Measurements from ENCODE around the gene DNAJC1.
"Not testable (repeated sequence)": the region's sequence is repeated elsewhere in the genome, so short reads cannot be mapped to it uniquely, and the experiment has no call there.

Gene DNAJC1

DNA sequence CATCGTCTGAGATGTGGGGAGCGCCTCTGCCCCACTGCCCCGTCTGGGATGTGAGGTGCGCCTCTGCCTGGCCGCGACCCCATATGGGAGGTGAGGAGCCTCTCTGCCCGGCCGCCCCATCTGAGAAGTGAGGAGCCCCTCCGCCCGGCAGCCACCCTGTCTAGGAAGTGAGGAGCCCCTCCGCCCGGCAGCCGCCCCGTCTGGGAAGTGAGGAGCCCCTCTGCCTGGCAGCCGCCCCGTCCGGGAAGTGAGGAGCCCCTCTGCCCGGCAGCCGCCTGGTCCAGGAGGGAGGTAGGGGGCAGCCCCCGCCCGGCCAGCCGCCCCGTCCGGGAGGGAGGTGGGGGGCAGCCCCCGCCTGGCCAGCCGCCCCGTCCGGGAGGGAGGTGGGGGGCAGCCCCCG lies 166.0 kb downstream of the DNAJC1 start:
- H3K4me1 ChIP-seq (ENCODE audit: control extremely low read depth in 1 of 4, control insufficient read depth in 4 of 4, insufficient read depth in 4 of 4, low read length in 3 of 4); H3K36me3 ChIP-seq (ENCODE audit: control insufficient read depth in 4 of 4, insufficient read depth in 4 of 4, low read length in 3 of 4); H3K4me3 ChIP-seq (ENCODE audit: control insufficient read depth in 1 of 7, extremely low read depth in 1 of 7, insufficient read depth in 4 of 7, low read depth in 2 of 7, low read length in 6 of 7); DNase-seq; CTCF ChIA-PET; POLR2A ChIA-PET; H3K27ac ChIP-seq (ENCODE audit: insufficient read depth in 1 of 2, low read depth in 1 of 2, low read length in 2 of 2, poor library complexity in 1 of 2, severe bottlenecking in 2 of 2); H3K27me3 ChIP-seq (replicated peaks in 2 of 5; ENCODE audit: control insufficient read depth in 4 of 5, insufficient read depth in 5 of 5, low read length in 4 of 5): not testable (repeated sequence)
- 98% methylated on average over 12 of the region's 29 CpGs for WGBS (ENCODE audit: insufficient coverage)
- peaks cover 1 to 23% (median 15%) of the 10 kb centered on the region in 5 experiments for H3K9me3 ChIP-seq (ENCODE audit: control extremely low read depth in 1 of 5, control insufficient read depth in 4 of 5, insufficient read depth in 2 of 5, low read depth in 1 of 5, low read length in 4 of 5)

DNA sequence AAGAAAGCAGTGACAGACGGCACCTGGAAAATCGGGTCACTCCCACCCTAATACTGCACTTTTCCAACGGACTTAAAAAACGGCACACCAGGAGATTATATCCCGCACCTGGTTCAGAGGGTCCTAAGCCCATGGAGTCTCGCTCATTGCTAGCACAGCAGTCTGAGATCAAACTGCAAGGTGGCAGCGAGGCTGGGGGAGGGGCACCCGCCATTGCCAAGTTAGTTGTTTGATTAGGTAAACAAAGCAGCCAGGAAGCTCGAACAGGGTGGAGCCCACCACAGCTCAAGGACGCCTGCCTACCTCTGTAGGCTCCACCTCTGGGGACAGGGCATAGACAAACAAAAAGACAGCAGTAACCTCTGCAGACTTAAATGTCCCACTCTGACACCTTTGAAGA lies 169.0 kb downstream of the DNAJC1 start:
- H3K4me3 ChIP-seq (ENCODE audit: control insufficient read depth in 1 of 7, extremely low read depth in 1 of 7, insufficient read depth in 4 of 7, low read depth in 2 of 7, low read length in 6 of 7); H3K27ac ChIP-seq (ENCODE audit: insufficient read depth in 1 of 2, low read depth in 1 of 2, low read length in 2 of 2, poor library complexity in 1 of 2, severe bottlenecking in 2 of 2); H3K4me1 ChIP-seq (ENCODE audit: control extremely low read depth in 1 of 4, control insufficient read depth in 4 of 4, insufficient read depth in 4 of 4, low read length in 3 of 4); POLR2A ChIA-PET; H3K36me3 ChIP-seq (ENCODE audit: control insufficient read depth in 4 of 4, insufficient read depth in 4 of 4, low read length in 3 of 4); DNase-seq; H3K27me3 ChIP-seq (replicated peaks in 2 of 5; ENCODE audit: control insufficient read depth in 4 of 5, insufficient read depth in 5 of 5, low read length in 4 of 5); CTCF ChIA-PET: not testable (repeated sequence)
- peaks cover 8 to 42% (median 22%) of the 10 kb centered on the region in 5 experiments for H3K9me3 ChIP-seq (ENCODE audit: control extremely low read depth in 1 of 5, control insufficient read depth in 4 of 5, insufficient read depth in 2 of 5, low read depth in 1 of 5, low read length in 4 of 5)
- WGBS (ENCODE audit: insufficient coverage) = 96% methylated on average over 10 of the region's 10 CpGs

DNA sequence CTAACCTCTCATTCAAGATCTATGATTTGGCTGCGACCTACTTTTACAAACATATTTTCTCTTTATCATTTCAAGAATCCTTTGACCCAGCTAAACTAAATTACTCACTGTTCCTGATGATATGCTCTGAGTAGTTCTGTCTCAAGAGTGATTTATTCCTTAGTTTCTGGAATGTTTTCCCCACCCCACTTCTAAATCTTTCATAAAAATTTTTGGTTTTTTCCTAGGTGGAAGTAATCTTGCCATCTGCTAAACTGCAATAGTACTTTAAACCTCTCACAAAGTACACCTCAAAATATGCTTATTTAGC lies 170.8 kb downstream of the DNAJC1 start:
- CTCF ChIA-PET = interaction anchor here (1.8 kb wide), 1 partner anchor 11 kb away, joined by 6 read pairs; no protein-coding TSS in a partner anchor
- Histone ChIP-seq H3K27ac (ENCODE audit: insufficient read depth in 1 of 2, low read depth in 1 of 2, low read length in 2 of 2, poor library complexity in 1 of 2, severe bottlenecking in 2 of 2) (no peak overlapping the region), H3K4me1 (ENCODE audit: control extremely low read depth in 1 of 4, control insufficient read depth in 4 of 4, insufficient read depth in 4 of 4, low read length in 3 of 4) (no peaks in the 10 kb centered on the region), H3K4me3 (ENCODE audit: control insufficient read depth in 1 of 7, extremely low read depth in 1 of 7, insufficient read depth in 4 of 7, low read depth in 2 of 7, low read length in 6 of 7) (no peak overlapping the region), H3K36me3 (ENCODE audit: control insufficient read depth in 4 of 4, insufficient read depth in 4 of 4, low read length in 3 of 4) (peaks cover 0 to 7% (median 0%) of the 10 kb centered on the region in 4 experiments), H3K9me3 (ENCODE audit: control extremely low read depth in 1 of 5, control insufficient read depth in 4 of 5, insufficient read depth in 2 of 5, low read depth in 1 of 5, low read length in 4 of 5) (peaks cover 8 to 59% (median 23%) of the 10 kb centered on the region in 5 experiments), H3K27me3 (replicated peaks in 2 of 5; ENCODE audit: control insufficient read depth in 4 of 5, insufficient read depth in 5 of 5, low read length in 4 of 5) (no peaks in the 10 kb centered on the region)
- DNase-seq = no peak
- POLR2A ChIA-PET = no interaction called here
- 100% methylated on average over 1 of the region's 1 CpG for WGBS (ENCODE audit: insufficient coverage)

DNA sequence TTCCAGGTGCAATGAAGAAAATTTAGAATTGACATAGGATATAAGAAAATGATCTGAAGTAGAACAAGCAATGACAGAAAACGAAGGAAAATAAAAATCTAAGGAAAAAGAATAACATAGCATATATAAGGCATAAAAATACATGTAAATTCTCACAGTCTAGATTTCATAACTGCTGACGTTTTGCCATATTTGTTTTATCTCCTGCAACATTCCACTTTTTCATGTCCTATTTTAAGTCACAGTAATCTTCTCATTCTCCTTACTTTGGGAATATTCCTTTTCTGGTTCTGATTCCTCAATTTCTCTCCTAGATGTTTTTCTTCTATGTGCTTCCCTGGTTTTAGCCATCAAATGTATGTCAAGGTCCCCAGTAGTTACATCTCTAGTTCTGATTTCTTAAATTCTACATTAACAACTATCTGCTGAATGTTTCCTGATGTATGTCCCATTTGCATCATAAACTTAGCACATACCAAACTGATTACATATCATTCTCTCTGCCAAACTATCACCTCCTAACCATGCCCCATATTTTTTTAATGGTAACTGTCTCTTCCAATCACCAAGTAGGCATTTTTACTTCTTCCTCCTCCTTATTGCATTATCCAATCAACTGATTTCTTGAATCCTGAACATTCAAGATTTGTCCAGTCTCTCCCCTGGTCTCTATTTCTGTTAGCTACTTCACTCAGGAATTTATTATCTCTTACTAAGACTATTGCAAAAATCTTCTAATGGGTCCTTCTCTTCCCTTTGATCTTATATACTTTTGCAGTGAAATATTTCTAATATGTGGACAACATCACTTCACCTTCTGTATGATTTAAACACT lies 171.3 kb downstream of the DNAJC1 start:
- no CpG with 5 or more reads among the region's 2 CpGs for WGBS (ENCODE audit: insufficient coverage)
- H3K9me3 ChIP-seq (ENCODE audit: control extremely low read depth in 1 of 5, control insufficient read depth in 4 of 5, insufficient read depth in 2 of 5, low read depth in 1 of 5, low read length in 4 of 5) = peaks cover 8 to 64% (median 22%) of the 10 kb centered on the region in 5 experiments
- CTCF ChIA-PET = interaction anchor here (1.3 to 1.8 kb wide), 2 partner anchors 12 to 17 kb away, joined by 3 to 6 read pairs; no protein-coding TSS in a partner anchor
- POLR2A ChIA-PET = no interaction called here
- H3K27ac ChIP-seq (ENCODE audit: insufficient read depth in 1 of 2, low read depth in 1 of 2, low read length in 2 of 2, poor library complexity in 1 of 2, severe bottlenecking in 2 of 2) = no peak overlapping the region
- H3K4me3 ChIP-seq (ENCODE audit: control insufficient read depth in 1 of 7, extremely low read depth in 1 of 7, insufficient read depth in 4 of 7, low read depth in 2 of 7, low read length in 6 of 7) = no peak overlapping the region
- H3K36me3 ChIP-seq (ENCODE audit: control insufficient read depth in 4 of 4, insufficient read depth in 4 of 4, low read length in 3 of 4) = peaks cover 0 to 12% (median under 1%) of the 10 kb centered on the region in 4 experiments
- no peaks in the 10 kb centered on the region for H3K4me1 ChIP-seq (ENCODE audit: control extremely low read depth in 1 of 4, control insufficient read depth in 4 of 4, insufficient read depth in 4 of 4, low read length in 3 of 4)
- no peaks in the 10 kb centered on the region for H3K27me3 ChIP-seq (replicated peaks in 2 of 5; ENCODE audit: control insufficient read depth in 4 of 5, insufficient read depth in 5 of 5, low read length in 4 of 5)
- DNase-seq = no peak

DNA sequence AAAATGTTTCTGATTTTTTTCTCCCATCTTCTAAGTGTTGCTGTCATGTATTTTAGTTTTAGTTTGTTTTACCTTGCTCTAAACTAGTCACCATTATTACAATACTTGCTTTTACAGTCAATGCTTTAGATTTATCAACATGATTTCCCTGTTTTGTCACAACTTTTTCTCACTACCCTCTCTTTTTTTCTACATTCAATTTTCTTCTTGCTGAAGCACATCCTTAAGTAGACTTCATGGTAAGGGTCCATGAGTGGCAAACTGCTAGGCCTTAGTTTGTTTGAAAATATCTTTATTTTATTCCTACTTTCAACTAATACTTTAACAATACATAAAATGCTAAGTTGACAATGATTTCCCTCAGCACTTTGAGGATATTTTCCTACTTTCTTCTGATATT lies 173.5 kb downstream of the DNAJC1 start:
- H3K27me3 ChIP-seq (replicated peaks in 2 of 5; ENCODE audit: control insufficient read depth in 4 of 5, insufficient read depth in 5 of 5, low read length in 4 of 5) = no peaks in the 10 kb centered on the region
- no peak overlapping the region for H3K4me3 ChIP-seq (ENCODE audit: control insufficient read depth in 1 of 7, extremely low read depth in 1 of 7, insufficient read depth in 4 of 7, low read depth in 2 of 7, low read length in 6 of 7)
- H3K36me3 ChIP-seq (ENCODE audit: control insufficient read depth in 4 of 4, insufficient read depth in 4 of 4, low read length in 3 of 4) = peaks cover 0 to 18% (median 1%) of the 10 kb centered on the region in 4 experiments
- H3K4me1 ChIP-seq (ENCODE audit: control extremely low read depth in 1 of 4, control insufficient read depth in 4 of 4, insufficient read depth in 4 of 4, low read length in 3 of 4) = no peaks in the 10 kb centered on the region
- no peak for DNase-seq
- POLR2A ChIA-PET = no interaction called here
- no peak overlapping the region for H3K27ac ChIP-seq (ENCODE audit: insufficient read depth in 1 of 2, low read depth in 1 of 2, low read length in 2 of 2, poor library complexity in 1 of 2, severe bottlenecking in 2 of 2)
- peaks cover 11 to 79% (median 29%) of the 10 kb centered on the region in 5 experiments for H3K9me3 ChIP-seq (ENCODE audit: control extremely low read depth in 1 of 5, control insufficient read depth in 4 of 5, insufficient read depth in 2 of 5, low read depth in 1 of 5, low read length in 4 of 5)
- CTCF ChIA-PET = no interaction called here

DNA sequence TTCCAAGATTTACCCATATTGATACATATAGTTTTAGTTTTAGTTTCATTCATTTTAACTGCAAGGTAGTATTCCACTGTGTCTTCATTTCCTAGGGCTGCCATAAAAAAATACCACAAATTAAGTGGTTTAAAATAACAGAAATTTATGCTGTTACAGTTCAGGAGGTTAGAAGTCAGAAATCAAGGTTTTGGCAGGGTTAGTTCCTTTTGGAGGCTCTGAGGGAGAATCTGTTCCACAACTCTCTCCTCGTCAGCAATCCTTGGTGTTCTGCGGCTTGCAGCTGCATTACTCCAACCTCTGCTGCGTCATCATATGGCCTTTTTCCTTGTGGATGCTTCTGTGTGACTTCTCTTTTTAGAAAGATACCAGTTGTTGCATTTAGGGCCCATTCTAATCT lies 176.2 kb downstream of the DNAJC1 start:
- Histone ChIP-seq H3K27ac (ENCODE audit: insufficient read depth in 1 of 2, low read depth in 1 of 2, low read length in 2 of 2, poor library complexity in 1 of 2, severe bottlenecking in 2 of 2) (no peak overlapping the region), H3K27me3 (replicated peaks in 2 of 5; ENCODE audit: control insufficient read depth in 4 of 5, insufficient read depth in 5 of 5, low read length in 4 of 5) (no peaks in the 10 kb centered on the region), H3K9me3 (ENCODE audit: control extremely low read depth in 1 of 5, control insufficient read depth in 4 of 5, insufficient read depth in 2 of 5, low read depth in 1 of 5, low read length in 4 of 5) (peaks cover 13 to 67% (median 20%) of the 10 kb centered on the region in 5 experiments), H3K4me1 (ENCODE audit: control extremely low read depth in 1 of 4, control insufficient read depth in 4 of 4, insufficient read depth in 4 of 4, low read length in 3 of 4) (no peaks in the 10 kb centered on the region), H3K4me3 (ENCODE audit: control insufficient read depth in 1 of 7, extremely low read depth in 1 of 7, insufficient read depth in 4 of 7, low read depth in 2 of 7, low read length in 6 of 7) (no peak overlapping the region), H3K36me3 (ENCODE audit: control insufficient read depth in 4 of 4, insufficient read depth in 4 of 4, low read length in 3 of 4) (peaks cover 0 to 17% (median 3%) of the 10 kb centered on the region in 4 experiments)
- POLR2A ChIA-PET = no interaction called here
- DNase-seq = no peak
- CTCF ChIA-PET = no interaction called here
- WGBS (ENCODE audit: insufficient coverage) = 100% methylated on average over 2 of the region's 3 CpGs

DNA sequence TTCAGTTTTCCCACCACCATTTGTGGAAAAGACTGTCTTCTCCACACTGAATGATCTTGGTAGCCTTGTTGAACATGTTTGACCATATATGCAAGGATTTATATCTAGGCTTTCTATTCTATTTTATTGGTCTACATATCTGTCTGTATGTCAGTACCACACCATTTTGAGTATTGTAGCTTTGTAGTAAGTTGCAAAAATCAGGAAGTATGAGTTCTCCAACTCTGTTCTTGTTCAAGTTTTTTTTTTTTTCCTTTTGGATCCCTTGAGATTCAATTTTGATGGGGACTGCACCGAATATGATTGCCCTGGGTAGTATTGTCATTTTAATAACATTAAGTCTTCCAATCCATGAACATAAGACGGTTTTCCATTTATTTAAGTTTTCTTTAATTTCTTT lies 176.8 kb downstream of the DNAJC1 start:
- H3K9me3 ChIP-seq (ENCODE audit: control extremely low read depth in 1 of 5, control insufficient read depth in 4 of 5, insufficient read depth in 2 of 5, low read depth in 1 of 5, low read length in 4 of 5) = peaks cover 11 to 63% (median 19%) of the 10 kb centered on the region in 5 experiments
- no peaks in the 10 kb centered on the region for H3K4me1 ChIP-seq (ENCODE audit: control extremely low read depth in 1 of 4, control insufficient read depth in 4 of 4, insufficient read depth in 4 of 4, low read length in 3 of 4)
- H3K36me3 ChIP-seq (ENCODE audit: control insufficient read depth in 4 of 4, insufficient read depth in 4 of 4, low read length in 3 of 4) = peaks cover 0 to 17% (median 3%) of the 10 kb centered on the region in 4 experiments
- no CpG with 5 or more reads among the region's 2 CpGs for WGBS (ENCODE audit: insufficient coverage)
- POLR2A ChIA-PET = no interaction called here
- H3K27me3 ChIP-seq (replicated peaks in 2 of 5; ENCODE audit: control insufficient read depth in 4 of 5, insufficient read depth in 5 of 5, low read length in 4 of 5) = no peaks in the 10 kb centered on the region
- no peak overlapping the region for H3K4me3 ChIP-seq (ENCODE audit: control insufficient read depth in 1 of 7, extremely low read depth in 1 of 7, insufficient read depth in 4 of 7, low read depth in 2 of 7, low read length in 6 of 7)
- DNase-seq = no peak
- CTCF ChIA-PET = interaction anchor here (0.6 kb wide), 1 partner anchor 1510 kb away, joined by 4 read pairs; no protein-coding TSS in a partner anchor
- no peak overlapping the region for H3K27ac ChIP-seq (ENCODE audit: insufficient read depth in 1 of 2, low read depth in 1 of 2, low read length in 2 of 2, poor library complexity in 1 of 2, severe bottlenecking in 2 of 2)
